A673 (cell line): ENCODE results near the gene KRT77. TPM values are rescaled to one million over a fixed set of nuclear protein-coding genes. Genes with fewer than 3 reads are reported as not detected.

Source experiments
- BruUV-seq: library from RNA; stranded (reverse); fragments of 400-500 nt; replicated peaks from 2 replicates; lab custom pipeline; 2021; lab: Mats Ljungman, UMichigan
- CTCF ChIA-PET: fragments of 300-600 bp; sonication (Branson Sonifier 250); formaldehyde crosslinking; loops from one replicate; lab custom pipeline; 2022; ENCODE audit warnings: antibody characterized with exemption; lab: Charles Lee
- POLR2A ChIA-PET: fragments of 300-600 bp; sonication (Branson Sonifier 250); formaldehyde crosslinking; loops from one replicate; lab custom pipeline; 2022; ENCODE audit warnings: antibody characterized with exemption; ENCODE audit not compliant: low non-redundant PET; lab: Charles Lee
- DNase-seq: peaks from one replicate; pipeline ENCODE4 v3.0.0-alpha.2; 2015; ENCODE audit warnings: low spot score
- H3K27ac ChIP-seq: fragments of 200-600 bp; sonication (generic); 2 replicates; pipeline ENCODE4 v1.5.1; 2016; ENCODE audit warnings: mixed run types, low read depth, mild to moderate bottlenecking, mixed read lengths, antibody characterized with exemption, low read length; ENCODE audit not compliant: poor library complexity, severe bottlenecking
- H3K27me3 ChIP-seq: fragments of 200-600 bp; sonication (generic); replicated peaks from 2 replicates; pipeline ENCODE4 v1.6.1; 2017; ENCODE audit warnings: mixed run types, low read depth, mild to moderate bottlenecking, mixed read lengths, antibody characterized with exemption, low read length; ENCODE audit not compliant: insufficient read depth, poor library complexity
- H3K36me3 ChIP-seq: fragments of 200-600 bp; sonication (generic); 2 replicates; pipeline ENCODE4 v1.6.1; 2016; ENCODE audit warnings: mixed run types, mild to moderate bottlenecking, mixed read lengths, antibody characterized with exemption, low read length; ENCODE audit not compliant: insufficient read depth, poor library complexity, severe bottlenecking
- H3K4me1 ChIP-seq: fragments of 200-600 bp; sonication (generic); 2 replicates; pipeline ENCODE4 v1.6.1; 2017; ENCODE audit warnings: mixed run types, mild to moderate bottlenecking, mixed read lengths, antibody characterized with exemption, low read length; ENCODE audit not compliant: insufficient read depth, poor library complexity, severe bottlenecking
- H3K4me3 ChIP-seq: fragments of 200-600 bp; sonication (generic); 2 replicates; pipeline ENCODE4 v1.5.1; 2016; ENCODE audit warnings: low read depth, mixed run types, mild to moderate bottlenecking, mixed read lengths, low read length; ENCODE audit not compliant: poor library complexity, severe bottlenecking
- H3K9me3 ChIP-seq: fragments of 200-600 bp; sonication (generic); 2 replicates; pipeline ENCODE4 v1.6.1; 2016; ENCODE audit warnings: mixed run types, low read depth, mild to moderate bottlenecking, mixed read lengths, antibody characterized with exemption, low read length; ENCODE audit not compliant: poor library complexity, severe bottlenecking
- EZH2 ChIP-seq: fragments of 200-600 bp; sonication (generic); IDR thresholded peaks from 2 replicates; pipeline ENCODE4 v1.6.1; 2017; ENCODE audit warnings: borderline replicate concordance, low read depth, mild to moderate bottlenecking, mixed read lengths, antibody characterized with exemption, low read length; ENCODE audit not compliant: poor library complexity, severe bottlenecking
- intact Hi-C: fragments of 100-400 bp; cut with micrococcal nuclease; formaldehyde crosslinking; loops from one replicate; pipeline ENCODE4 v1.10.0; 2022; ENCODE audit not compliant: unreplicated experiment
- total RNA-seq: library from RNA; stranded (reverse); gene quantifications from 2 replicates; pipeline ENCODE4 v1.2.3, GENCODE V29; 2021
- TF ChIP-seq, protein P1 (sequence below): fragments of 300-800, 200-600 bp; sonication (generic); conservative IDR thresholded peaks from 2 replicates; pipeline ENCODE4 v1.5.1; 2017; ENCODE audit warnings: low read depth, mild to moderate bottlenecking, antibody characterized with exemption, low read length, moderate library complexity, mixed read lengths

KRT77 gene
- total RNA-seq, 1 experiment from 2014 or later: not detected

DNA sequence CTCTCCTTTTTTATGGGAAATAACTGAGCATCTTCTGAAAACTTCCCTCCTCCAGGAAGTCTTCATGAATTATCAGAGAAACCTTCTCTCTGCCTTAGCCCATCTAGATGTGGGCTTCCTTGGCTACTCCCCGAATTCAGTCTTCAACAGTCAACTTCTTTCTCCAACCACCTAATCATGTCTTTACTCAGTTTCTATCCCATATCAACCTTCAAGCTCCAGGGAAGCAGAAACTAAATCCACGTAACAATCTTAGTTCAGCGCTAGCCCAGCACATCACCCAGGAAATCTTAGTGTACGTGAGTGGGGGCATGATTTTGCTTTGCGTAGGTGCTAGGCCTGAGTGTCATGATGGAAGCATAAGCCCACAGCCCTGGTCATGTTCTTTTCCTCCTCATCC, 12.7 kb upstream of the KRT77 start:
- intact Hi-C loops: no loop called here
- DNase-seq: no peak
- peaks cover 24% of the 10 kb centered on the region for H3K27me3 ChIP-seq
- ChIA-PET POLR2A (no interaction called here), CTCF (no interaction called here)
- no peak for TF ChIP-seq EZH2
- TF ChIP-seq, protein P1, sequence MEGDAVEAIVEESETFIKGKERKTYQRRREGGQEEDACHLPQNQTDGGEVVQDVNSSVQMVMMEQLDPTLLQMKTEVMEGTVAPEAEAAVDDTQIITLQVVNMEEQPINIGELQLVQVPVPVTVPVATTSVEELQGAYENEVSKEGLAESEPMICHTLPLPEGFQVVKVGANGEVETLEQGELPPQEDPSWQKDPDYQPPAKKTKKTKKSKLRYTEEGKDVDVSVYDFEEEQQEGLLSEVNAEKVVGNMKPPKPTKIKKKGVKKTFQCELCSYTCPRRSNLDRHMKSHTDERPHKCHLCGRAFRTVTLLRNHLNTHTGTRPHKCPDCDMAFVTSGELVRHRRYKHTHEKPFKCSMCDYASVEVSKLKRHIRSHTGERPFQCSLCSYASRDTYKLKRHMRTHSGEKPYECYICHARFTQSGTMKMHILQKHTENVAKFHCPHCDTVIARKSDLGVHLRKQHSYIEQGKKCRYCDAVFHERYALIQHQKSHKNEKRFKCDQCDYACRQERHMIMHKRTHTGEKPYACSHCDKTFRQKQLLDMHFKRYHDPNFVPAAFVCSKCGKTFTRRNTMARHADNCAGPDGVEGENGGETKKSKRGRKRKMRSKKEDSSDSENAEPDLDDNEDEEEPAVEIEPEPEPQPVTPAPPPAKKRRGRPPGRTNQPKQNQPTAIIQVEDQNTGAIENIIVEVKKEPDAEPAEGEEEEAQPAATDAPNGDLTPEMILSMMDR: no peak
- no peaks in the 10 kb centered on the region for H3K9me3 ChIP-seq
- no peaks in the 10 kb centered on the region for H3K36me3 ChIP-seq
- H3K4me1 ChIP-seq: peaks cover 5% of the 10 kb centered on the region
- H3K4me3 ChIP-seq: no peak overlapping the region
- BruUV-seq: no TSS peak
- H3K27ac ChIP-seq: no peak overlapping the region

DNA sequence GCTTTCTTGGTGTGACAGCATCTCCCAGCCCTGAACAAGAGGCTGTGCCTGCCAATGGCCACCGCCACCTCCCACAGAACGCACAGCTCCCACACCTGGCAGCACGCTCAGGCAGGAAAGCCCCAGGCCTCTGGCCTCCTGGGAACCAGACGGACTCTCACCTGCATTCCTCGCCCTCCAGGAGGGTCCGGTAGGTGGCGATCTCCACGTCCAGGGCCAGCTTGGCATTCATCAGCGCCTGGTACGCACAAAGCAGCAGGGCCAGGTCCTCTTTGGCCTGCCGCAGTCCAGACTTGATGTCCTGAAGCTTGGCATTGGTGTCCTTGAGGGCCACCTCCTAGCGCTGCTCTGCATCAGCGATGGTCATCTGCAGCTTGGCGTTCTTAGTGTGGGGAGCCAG, 12.1 kb upstream of the KRT77 start:
- Histone ChIP-seq H3K27me3 (peaks cover 24% of the 10 kb centered on the region), H3K27ac (no peak overlapping the region), H3K36me3 (no peaks in the 10 kb centered on the region), H3K4me3 (no peak overlapping the region), H3K9me3 (no peaks in the 10 kb centered on the region), H3K4me1 (peaks cover 5% of the 10 kb centered on the region)
- CTCF ChIA-PET: no interaction called here
- no peak for DNase-seq
- POLR2A ChIA-PET: no interaction called here
- intact Hi-C loops: no loop called here
- no TSS peak for BruUV-seq
- TF ChIP-seq, protein P1: no peak
- no peak for TF ChIP-seq EZH2

DNA sequence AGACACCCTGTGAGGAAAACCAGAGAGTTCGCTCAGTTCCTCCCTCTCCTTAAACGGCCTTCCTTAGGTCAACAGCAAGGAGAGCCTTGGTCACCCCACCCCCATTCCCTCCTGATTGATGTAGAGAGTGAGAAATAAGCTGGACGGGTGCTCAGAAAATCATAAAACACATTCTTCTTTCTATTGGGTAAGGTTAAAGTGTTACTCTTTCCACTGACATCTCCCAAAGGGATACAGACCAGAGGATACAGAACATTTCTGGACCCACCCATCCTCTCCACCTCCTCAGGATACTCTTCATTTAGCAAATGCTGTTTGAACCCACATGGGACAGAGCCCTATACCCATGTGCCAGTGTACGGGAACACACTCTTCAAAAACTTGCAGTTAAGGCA, 11.6 kb upstream of the KRT77 start:
- ChIA-PET POLR2A (no interaction called here), CTCF (no interaction called here)
- intact Hi-C loops: no loop called here

More for the DNA sequence above, 11.6 kb upstream of the KRT77 start:
- Histone ChIP-seq H3K27ac (no peak overlapping the region), H3K27me3 (peaks cover 24% of the 10 kb centered on the region), H3K4me1 (peaks cover 5% of the 10 kb centered on the region), H3K4me3 (no peak overlapping the region), H3K9me3 (no peaks in the 10 kb centered on the region), H3K36me3 (no peaks in the 10 kb centered on the region)
- no TSS peak for BruUV-seq
- no peak for DNase-seq
- TF ChIP-seq EZH2: no peak
- TF ChIP-seq, protein P1: no peak
